GM19468 (cell line): ENCODE results near the gene ZNF236.

Experiments used
- ATAC-seq: cut with Tn5 transposase; IDR thresholded peaks from one replicate; pipeline ENCODE4 v1.9.1; 2021; ENCODE audit warnings: mild to moderate bottlenecking, moderate library complexity, moderate number of reproducible peaks; ENCODE audit not compliant: unreplicated experiment; ENCODE audit errors: extremely low read depth

ZNF236 gene

DNA sequence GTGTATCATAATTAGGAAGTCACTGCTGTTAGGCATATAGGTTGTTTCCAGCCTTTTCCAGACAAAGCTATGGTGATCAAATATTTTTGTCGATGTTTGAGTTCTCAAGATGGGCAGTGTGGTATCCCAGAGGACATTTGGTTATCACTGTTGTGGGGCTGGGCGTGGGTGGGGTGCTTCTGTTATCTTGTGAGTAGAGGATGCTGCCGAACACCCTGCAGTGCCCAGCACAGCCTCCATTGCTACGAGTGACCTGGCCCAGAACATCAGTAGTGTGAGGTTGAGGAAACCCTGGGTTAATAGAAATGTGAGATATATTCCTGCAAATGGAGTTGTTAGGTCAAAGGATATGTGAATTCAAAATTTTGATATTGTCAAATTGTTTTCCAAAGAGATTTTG lies 33.2 kb downstream of the ZNF236 start:
- ATAC-seq, result no peak

DNA sequence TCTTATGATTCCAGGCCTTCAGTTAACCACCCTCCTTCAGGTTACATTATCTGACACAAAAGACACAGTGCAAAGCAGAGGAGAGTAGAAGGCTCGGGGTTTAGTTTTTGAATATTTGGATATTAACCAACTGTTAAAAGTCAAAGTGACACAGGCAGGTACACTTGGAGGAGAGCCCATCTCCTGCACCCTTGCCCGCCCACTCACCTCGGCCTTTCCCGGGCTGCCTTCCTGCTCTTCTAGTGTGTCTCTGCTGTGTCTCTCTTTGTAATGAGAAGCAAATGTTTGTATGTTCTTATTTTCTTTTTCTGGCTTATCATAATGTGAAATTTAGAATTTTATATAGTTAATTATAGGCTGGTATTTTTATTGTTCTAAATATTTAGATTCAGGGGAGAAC lies 35.1 kb downstream of the ZNF236 start:
- no peak for ATAC-seq

DNA sequence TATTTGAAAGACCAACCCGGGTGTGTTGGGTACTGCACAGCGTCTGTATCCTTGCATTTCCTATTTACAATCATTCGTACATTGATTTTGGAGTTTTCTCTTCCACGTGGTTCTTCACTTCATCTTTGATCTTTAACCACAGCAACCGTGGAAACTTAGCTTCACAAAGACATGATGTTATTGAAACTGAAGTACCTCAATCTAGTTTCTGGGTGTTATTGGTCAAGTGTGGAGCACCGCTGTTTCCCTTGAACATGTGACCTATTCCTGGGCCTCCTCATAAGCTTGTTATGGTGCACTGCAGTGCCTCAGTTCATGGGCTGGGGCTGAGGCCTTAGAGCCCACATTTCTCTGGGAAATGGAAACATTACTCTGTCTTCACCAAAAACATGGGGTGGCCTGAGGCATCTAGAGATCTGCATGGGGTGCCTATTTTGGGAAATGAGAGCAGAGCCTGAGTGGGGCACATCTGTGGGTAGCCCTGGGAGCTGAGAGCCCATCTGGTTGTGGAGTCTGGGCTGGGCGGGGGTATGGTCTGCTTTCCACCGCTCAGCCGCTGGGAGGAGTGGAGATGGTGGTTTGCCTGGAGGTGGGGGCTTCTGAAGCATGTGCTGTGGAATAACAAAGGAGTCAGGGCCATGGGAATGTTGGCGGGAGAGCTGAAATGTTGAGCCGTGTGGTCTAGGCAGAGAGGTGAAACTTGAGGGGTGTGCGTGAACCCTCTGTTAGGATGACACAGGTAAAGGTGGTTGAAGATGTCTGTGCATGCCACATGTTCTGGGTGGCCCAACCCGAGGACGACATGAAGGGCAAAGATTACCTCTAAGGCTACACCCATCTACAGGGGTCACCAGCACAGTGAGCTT lies 37.4 kb downstream of the ZNF236 start:
- no peak for ATAC-seq

DNA sequence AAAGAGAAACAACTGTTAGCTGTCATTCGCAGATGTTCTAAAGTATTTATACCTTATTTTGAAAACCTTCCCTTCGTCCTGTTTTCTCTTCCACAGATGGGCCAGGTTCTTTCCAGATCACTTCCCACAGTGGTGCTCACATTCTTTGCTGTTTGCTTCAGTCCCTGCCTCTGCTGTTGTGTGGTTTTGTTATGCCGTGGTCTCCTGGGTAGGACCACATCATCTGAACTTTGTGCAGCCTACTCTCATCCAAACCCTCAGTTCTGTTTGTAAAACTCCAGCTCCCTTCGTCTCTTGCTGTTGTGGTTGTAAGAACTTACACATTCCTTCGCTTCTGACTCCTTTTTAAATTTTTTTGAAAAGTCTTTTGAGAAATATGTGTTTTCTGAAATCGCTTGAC lies 38.1 kb downstream of the ZNF236 start:
- ATAC-seq, result no peak

DNA sequence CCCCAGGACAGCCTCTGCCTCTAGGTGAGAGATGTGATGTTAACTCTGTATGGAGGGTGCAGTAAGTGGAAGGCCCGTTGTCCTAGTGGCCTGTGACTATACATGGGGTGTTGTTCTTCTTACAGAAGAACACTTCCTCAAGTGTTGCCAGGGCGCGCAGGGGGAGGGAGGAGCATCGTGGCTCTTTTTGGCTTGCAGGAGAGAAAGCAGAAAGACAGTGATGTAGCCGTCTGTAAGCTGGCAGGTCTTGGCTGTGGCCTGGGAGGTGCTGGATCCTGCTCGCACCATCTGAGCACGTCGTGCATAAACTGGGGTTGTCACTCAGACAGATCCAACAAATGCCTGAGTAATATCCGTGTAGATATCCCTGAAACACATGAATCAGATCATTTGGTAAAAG lies 44.3 kb downstream of the ZNF236 start:
- no peak for ATAC-seq

DNA sequence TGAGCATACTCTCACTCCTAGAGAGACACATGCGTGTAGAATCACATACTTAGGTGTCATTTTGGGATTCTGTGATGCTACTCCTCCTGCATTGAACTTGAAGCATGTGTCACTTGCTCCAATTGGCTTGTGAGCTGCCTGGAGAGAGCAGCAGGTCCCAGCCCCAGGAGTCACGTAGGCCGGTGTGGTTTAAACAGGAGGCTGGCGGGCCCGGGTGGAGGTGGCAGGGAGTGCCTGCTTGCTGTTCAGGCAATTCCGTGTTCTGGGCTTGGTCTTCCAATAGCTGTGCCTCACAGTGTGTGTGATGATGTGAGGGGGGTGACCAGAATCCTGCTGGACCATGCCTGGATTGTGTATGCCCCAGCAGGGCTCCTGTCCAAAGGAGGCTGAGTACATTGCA lies 51.0 kb downstream of the ZNF236 start:
- no peak for ATAC-seq

DNA sequence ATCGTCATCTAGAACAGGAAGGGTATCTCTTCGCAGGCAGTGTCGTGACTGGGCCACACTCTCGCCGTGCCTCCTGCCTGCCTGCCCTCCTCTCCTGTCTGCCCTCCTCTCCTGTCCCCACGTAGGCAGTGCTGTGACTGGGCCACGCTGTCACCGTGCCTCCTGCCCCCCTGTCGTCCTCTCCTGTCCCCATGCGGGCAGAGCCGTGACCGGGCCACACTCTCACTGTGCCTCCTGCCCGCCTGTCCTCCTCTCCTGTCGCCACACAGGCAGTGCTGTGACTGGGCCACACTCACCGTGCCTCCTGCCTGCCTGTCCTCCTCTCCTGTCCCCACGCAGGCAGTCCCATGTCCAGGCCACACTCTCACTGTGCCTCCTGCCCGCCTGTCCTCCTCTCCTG lies 51.4 kb downstream of the ZNF236 start:
- ATAC-seq, result no peak

DNA sequence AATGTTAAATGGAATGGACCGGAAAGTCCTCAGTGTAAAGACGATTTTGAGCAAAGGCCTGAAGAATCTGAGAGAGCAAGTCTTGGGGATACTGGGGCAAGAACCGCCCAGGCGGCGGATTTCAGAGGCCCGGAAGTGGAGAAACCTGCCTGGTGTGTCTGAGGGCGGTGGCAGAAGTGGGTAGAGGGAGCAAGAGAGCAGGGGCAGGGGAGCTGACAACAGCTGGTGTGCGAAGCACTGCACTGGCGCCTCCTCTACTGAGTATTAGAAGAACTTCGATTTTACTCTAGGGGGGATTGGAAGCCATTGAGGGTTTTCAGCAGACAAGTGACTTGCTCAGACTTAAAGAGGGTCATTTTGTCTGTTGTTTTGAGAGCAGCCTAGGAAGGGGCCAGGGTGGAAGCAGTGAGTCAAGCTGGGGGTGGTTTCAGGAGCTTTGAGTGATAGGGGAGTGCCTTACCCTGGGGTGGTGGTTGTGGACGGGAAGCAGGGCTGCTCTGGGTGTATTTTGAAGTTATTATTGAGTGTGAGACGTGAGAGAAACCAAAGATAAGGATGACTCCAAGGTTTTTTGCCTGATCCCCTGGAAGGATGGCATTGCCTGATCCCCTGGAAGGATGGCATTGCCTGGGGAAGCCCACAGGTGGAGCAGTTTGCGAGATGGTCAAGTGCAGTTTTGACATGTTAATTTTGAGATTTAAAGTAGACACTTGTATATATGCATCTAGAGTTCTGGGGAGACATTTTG lies 52.5 kb downstream of the ZNF236 start:
- ATAC-seq, result no peak

DNA sequence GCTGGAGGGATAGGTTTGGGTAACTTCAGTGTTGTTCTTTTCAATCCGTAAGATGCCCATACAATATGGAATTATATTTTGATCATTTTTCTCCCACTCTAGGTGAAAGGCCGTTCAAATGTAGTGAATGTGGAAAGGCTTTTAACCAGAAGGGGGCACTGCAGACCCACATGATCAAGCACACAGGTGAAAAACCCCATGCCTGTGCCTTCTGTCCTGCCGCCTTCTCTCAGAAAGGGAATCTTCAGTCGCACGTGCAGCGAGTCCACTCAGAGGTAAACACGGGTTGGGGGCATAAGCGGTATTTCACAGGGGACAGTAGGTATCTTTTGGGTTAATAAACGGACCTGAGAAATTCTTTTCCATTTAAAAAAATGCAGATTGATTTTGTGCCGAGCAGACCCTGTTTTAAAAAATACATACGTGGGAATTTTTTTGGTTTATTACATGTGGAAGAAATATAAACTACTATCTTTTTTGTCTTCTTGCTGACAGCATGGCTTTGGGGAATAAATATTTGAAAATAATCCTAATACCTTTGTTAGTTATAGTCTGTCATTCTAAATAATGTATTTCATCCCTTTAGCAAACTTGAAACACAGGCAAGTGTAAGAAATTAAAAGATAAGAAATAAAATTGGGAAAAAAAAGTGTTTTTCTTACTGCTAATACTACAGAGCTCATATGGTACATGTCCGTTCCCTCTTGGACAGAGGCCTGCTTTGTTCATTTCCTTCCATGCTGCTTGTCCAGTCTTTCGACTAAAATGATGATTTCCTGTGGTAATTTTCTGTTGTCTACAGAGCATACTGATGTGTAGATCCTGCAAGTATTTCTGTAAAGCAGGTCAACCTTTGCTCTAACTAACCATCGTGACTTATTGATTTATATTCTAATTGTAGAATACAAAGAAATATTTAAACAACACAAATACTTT lies 53.3 kb downstream of the ZNF236 start:
- no peak for ATAC-seq

DNA sequence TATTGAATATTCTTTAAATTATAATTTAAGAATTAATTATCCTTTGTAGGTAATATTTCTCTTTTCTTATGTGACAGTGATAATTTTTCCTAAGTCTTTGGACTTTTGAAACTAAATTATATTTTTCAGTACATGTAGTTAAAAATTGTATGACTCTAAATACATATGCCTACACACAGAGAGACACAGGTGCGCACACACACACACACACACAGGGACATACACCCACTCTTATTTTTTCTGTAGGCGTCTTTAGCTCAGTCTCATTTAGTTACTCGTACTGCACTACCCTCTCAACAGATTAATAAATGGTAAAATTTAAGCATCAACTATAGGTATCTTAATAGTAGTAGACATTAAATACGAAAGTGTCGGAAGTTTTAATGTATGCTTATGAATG lies 56.1 kb downstream of the ZNF236 start:
- ATAC-seq, result no peak

DNA sequence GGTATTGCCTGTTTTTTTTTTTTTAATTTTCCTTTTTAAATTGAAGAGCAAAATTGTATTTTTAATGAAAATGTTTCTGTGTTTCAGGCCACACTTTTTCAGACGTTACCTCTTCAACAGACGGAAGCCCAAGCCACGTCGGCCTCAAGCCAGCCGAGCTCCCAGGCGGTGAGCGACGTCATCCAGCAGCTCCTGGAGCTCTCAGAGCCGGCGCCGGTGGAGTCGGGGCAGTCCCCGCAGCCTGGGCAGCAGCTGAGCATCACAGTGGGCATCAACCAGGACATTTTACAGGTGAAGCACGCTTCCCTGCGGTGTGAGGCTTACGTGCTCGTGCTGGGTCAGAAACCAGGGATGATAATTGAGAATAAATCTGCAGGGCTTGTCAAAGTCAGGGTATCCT lies 57.7 kb downstream of the ZNF236 start:
- no peak for ATAC-seq

DNA sequence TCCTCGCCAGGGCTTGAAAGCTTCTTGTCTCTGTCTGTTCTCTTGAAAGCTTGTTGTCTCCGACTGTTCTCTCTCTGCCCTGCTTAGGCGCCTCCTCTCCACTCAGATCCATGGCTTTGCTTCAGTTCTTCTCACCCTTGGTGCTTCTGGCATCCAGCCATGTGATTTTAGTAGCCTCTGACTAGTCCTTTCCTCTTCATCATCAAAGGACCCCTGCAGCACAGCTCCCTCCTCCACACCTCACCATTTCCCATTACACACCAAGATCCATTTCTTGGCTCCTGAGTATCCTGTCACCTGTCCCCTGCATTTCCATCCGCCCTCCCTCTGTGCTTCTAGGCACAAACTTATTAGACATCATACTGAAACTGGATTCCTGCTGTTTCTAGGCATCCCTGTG lies 59.4 kb downstream of the ZNF236 start:
- no peak for ATAC-seq

DNA sequence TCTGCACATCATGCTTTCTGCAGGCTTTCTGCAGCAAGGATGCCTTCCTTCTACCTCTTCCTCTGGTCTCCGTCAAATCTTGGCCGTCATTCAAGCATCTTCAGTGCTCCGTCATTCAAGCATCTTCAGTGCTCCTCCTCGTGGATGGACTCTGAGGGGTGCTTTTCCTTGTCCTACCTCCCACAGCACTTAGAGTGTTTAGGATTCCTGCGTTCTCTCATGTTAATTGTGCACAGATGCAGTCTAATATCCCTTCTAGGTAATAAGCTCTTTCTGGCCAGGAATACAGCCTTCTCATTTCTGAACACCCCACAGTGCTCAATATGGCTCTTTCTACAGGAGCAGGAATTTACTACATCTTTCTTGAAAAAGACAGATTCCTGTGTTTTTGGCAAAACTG lies 59.8 kb downstream of the ZNF236 start:
- no peak for ATAC-seq

DNA sequence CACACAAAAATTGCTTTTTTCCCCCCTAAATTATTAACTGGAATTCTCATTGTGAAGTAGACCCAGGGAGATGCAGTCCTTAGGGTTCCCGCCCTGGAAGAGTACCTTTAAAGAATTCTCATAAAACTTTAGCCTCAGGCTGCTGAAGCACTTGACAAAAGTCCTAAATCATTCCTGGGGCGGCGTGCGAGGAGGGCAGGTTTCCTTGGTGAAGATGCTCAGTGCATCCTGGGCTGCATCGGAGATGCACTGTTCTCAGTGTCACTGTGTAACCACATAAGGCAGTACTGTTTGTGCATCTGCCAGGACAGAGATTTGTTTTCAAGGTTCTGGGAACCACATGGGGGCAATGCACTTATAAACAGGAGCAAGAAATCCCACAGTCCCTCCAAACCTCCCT lies 62.6 kb downstream of the ZNF236 start:
- ATAC-seq, result no peak

DNA sequence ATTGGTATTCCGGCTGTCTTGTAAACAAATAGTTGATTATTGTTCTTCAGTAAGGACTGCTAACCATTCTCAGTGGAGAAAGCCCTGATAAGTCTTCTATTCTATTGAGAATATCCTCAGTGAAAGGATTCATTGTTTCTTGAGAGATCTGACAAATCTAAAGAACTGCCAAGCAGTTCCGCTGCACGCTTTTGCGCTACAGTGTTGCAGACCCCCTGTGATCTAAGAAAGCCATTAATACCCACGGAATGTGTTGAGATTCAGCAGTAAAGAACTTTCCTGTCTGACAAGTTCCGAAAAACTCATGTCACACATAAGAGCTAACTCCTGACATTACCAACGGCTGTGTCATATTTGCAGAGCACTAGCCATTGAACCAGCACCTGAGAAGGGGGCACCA lies 63.8 kb downstream of the ZNF236 start:
- no peak for ATAC-seq

DNA sequence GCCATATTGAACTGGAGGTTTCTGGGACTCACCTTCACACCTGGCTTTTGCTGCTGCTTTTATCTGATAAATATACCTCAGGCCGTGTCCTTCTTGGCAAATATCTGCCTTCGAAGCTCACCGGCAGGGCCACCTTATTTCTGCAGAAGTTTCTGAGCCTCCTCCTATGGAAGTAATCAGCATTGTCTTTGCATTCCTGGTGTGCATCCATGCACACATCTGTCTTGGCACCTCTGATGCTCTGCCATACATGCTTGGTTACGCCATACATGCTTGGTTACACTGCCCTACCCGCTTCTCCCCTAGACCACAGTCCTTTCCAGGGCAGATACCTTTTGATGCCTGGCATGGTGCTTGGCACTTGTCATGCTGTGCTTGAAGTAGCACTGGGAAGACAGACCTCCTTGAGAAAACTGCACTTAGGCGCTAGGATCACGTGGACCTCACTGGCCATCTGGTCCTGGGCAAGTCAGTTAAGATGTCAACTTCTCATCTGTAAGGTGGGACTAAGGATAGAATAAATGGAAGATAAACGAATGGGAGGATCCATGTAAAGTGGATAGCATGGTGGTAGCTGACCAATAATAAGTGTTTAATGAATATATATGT lies 66.8 kb downstream of the ZNF236 start:
- no peak for ATAC-seq

DNA sequence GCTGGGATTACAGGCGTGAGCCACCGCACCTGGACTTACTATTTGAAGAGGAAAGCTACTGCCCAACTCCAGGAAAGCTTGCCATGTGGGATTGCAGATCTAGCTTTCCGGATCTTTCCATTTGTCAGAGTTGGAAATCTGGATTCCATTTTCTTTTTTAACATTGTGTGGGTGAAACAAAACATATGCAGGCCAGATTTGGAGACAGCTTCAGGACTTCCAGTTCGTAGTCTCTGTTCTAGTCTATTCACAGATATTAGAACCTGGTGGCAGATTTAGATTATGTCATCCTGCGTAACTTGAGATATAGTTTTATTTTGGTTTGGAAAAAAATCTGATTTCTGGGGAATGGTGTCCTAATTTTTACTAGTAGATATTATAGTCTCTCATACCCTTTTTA lies 70.5 kb downstream of the ZNF236 start:
- ATAC-seq, result no peak

DNA sequence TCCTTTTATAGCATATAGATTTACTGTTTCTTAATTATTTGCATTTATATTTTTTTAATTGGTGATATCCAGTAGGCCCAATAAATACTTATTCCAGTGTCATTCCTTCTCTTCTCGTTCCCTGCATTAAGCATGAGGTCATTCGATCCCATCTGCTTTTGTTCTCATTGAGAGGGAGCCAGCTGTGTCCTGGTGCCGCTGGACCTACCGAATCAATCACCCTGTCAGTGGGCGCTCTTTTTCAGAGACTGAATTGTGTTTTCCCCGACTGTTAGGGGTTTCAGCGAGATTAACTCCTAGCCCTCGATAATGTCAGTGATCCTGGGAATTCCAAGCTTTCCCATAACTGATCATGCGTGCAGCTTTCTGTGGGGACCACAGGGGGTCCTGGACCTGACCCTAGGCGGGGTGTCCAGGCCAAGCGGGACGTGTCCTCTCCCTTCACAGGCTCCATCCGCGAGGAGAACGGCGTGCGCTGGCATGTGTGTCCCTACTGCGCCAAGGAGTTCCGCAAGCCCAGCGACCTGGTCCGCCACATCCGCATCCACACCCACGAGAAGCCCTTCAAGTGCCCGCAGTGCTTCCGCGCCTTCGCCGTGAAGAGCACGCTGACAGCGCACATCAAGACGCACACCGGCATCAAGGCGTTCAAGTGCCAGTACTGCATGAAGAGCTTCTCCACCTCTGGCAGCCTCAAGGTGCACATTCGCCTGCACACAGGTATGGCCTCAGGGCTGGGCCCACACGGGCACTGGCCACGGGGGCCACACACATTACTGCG lies 72.4 kb downstream of the ZNF236 start:
- ATAC-seq, result no peak

DNA sequence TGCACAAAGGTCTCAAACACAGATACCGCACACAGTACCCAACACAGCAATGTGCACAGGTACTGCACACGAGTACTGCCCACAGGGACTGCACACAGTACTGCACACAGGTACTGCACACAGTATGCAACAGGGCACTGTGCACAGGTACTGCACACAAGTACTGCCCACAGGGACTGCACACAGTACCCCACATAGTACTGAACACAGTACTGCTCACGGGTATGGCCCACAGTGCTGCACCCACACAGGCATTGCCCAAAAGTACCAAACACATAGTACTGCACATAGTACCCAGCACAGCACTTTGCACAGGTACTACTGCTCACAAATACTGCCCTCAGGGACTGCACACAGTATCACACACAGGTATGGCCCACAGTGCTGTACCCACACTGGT lies 73.1 kb downstream of the ZNF236 start:
- ATAC-seq, result no peak

DNA sequence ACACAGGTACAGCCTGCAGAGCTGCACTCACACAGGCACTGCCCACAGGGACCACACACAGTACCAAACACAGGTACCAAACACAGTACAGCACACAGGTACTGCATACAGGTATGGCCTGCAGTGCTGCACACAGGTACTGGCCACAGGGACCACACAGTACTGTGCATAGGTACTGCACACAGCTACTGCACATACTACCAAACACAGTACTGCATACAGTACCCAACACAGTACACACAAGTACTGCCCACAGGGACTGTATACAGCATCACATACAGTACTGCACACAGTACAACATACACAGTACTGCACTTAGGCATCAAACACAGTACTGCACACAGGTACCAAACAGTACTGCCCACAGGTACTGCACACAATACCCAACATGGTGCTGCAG lies 74.3 kb downstream of the ZNF236 start:
- no peak for ATAC-seq
